Thyroid gland (tissue), 4 donors: ENCODE measurements around the gene PRKD1. TPM values are rescaled to one million over a fixed set of nuclear protein-coding genes. Genes with fewer than 3 reads are reported as not detected.

Experiments used
- DNase-seq, 2 donors: peaks; one replicate each; pipeline ENCODE4 v3.0.0-alpha.2; 2019
- H3K27ac ChIP-seq, 3 donors: fragments of 200-600 bp; sonication (generic); 1 replicate in 2 of 3; 2 replicates in 1 of 3; pipeline ENCODE4 v1.5.1; 2016 to 2019; ENCODE audit warnings: mild to moderate bottlenecking in 1 of 3, moderate library complexity in 1 of 3
- H3K27me3 ChIP-seq: fragments of 200-600 bp; sonication (generic); one replicate; pipeline ENCODE4 v1.5.1; 2019
- H3K36me3 ChIP-seq, 2 donors: fragments of 200-600 bp; sonication (generic); one replicate each; pipeline ENCODE4 v1.5.1; 2016 to 2019
- H3K4me1 ChIP-seq, 2 donors: fragments of 200-600 bp; sonication (generic); one replicate each; pipeline ENCODE4 v1.5.1; 2017 to 2019
- H3K4me3 ChIP-seq, 3 donors: fragments of 200-600 bp; sonication (generic); replicated peaks in 1 of 3; 1 replicate in 2 of 3; 2 replicates in 1 of 3; pipeline ENCODE4 v1.5.1; 2016; ENCODE audit warnings: mild to moderate bottlenecking in 1 of 3
- H3K9me3 ChIP-seq: fragments of 200-600 bp; sonication (generic); one replicate; pipeline ENCODE4 v1.5.1; 2017
- POLR2A ChIP-seq, 2 donors: fragments of 450-650 bp; IDR thresholded peaks; one replicate each; pipeline ENCODE4 v1.6.1; 2017; ENCODE audit warnings: antibody characterized with exemption in 2 of 2, mild to moderate bottlenecking in 2 of 2, moderate library complexity in 1 of 2
- WGBS, 2 donors: methylation state at CpG; one replicate each; pipeline ENCODE4 v1.1.5; 2017; 5-methylcytosine and 5-hydroxymethylcytosine counted together
- intact Hi-C: fragments of 100-400 bp; cut with DNase I; formaldehyde crosslinking; loops from one replicate; pipeline ENCODE4 v1.15.1; 2023
- total RNA-seq, 4 donors: library from RNA; depleted of rRNA; stranded (reverse); fragments of >200 nt; gene quantifications; one replicate each; pipeline ENCODE4 v1.2.3, GENCODE V29; 2016
- TF ChIP-seq, protein P1 (sequence below), 6 experiments: fragments of 200-600 bp in 3 of 6; fragments of 450-650 bp in 3 of 6; sonication (generic) in 3 of 6; IDR thresholded peaks; one replicate each; pipeline ENCODE4 v1.5.1; 2016 to 2019; ENCODE audit warnings: antibody characterized with exemption in 6 of 6, mild to moderate bottlenecking in 2 of 6, inconsistent platforms in 1 of 6, moderate library complexity in 1 of 6

The PRKD1 gene
- total RNA-seq, 4 donors from 2014 or later, result 12.7 to 17.4 (median 14.3) TPM

GRCh38 chr14:29653303-29653702, 274.3 kb downstream of the PRKD1 start:
- no peak overlapping the region for H3K4me3 ChIP-seq
- H3K36me3 ChIP-seq, result no peaks in the 10 kb centered on the region
- no peak overlapping the region for H3K27ac ChIP-seq
- H3K4me1 ChIP-seq, result no peaks in the 10 kb centered on the region
- intact Hi-C loops, result no loop called here
- no peak for TF ChIP-seq POLR2A (IDR thresholded peaks at IDR 0.05)
- TF ChIP-seq, protein P1, sequence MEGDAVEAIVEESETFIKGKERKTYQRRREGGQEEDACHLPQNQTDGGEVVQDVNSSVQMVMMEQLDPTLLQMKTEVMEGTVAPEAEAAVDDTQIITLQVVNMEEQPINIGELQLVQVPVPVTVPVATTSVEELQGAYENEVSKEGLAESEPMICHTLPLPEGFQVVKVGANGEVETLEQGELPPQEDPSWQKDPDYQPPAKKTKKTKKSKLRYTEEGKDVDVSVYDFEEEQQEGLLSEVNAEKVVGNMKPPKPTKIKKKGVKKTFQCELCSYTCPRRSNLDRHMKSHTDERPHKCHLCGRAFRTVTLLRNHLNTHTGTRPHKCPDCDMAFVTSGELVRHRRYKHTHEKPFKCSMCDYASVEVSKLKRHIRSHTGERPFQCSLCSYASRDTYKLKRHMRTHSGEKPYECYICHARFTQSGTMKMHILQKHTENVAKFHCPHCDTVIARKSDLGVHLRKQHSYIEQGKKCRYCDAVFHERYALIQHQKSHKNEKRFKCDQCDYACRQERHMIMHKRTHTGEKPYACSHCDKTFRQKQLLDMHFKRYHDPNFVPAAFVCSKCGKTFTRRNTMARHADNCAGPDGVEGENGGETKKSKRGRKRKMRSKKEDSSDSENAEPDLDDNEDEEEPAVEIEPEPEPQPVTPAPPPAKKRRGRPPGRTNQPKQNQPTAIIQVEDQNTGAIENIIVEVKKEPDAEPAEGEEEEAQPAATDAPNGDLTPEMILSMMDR (IDR thresholded peaks at IDR 0.05), result no peak
- H3K9me3 ChIP-seq, result no peaks in the 10 kb centered on the region
- no peaks in the 10 kb centered on the region for H3K27me3 ChIP-seq
- no peak for DNase-seq

- H3K4me1 ChIP-seq, result no peaks in the 10 kb centered on the region
- intact Hi-C loops, result no loop called here
- H3K36me3 ChIP-seq, result no peaks in the 10 kb centered on the region
- DNase-seq, result no peak
- H3K27ac ChIP-seq, result no peak overlapping the region
- no peaks in the 10 kb centered on the region for H3K9me3 ChIP-seq
- TF ChIP-seq, protein P1 (IDR thresholded peaks at IDR 0.05), result no peak
- no peak for TF ChIP-seq POLR2A (IDR thresholded peaks at IDR 0.05)
- H3K4me3 ChIP-seq, result no peak overlapping the region
- no peaks in the 10 kb centered on the region for H3K27me3 ChIP-seq
Measured at GRCh38 chr14:29652571-29652970, 275.1 kb downstream of the PRKD1 start.

- DNase-seq, result no peak
- H3K27ac ChIP-seq, result no peak overlapping the region
- no peak overlapping the region for H3K4me3 ChIP-seq
- no peaks in the 10 kb centered on the region for H3K36me3 ChIP-seq
- intact Hi-C loops, result no loop called here
- no peaks in the 10 kb centered on the region for H3K27me3 ChIP-seq
- TF ChIP-seq, protein P1 (IDR thresholded peaks at IDR 0.05), result no peak
- no peak for TF ChIP-seq POLR2A (IDR thresholded peaks at IDR 0.05)
- no peaks in the 10 kb centered on the region for H3K4me1 ChIP-seq
- WGBS, 2 donors, result 93 to 96% methylated on average over 4 of the region's 4 CpGs
- no peaks in the 10 kb centered on the region for H3K9me3 ChIP-seq
Measured at GRCh38 chr14:29650554-29651269, 276.9 kb downstream of the PRKD1 start.

DNA sequence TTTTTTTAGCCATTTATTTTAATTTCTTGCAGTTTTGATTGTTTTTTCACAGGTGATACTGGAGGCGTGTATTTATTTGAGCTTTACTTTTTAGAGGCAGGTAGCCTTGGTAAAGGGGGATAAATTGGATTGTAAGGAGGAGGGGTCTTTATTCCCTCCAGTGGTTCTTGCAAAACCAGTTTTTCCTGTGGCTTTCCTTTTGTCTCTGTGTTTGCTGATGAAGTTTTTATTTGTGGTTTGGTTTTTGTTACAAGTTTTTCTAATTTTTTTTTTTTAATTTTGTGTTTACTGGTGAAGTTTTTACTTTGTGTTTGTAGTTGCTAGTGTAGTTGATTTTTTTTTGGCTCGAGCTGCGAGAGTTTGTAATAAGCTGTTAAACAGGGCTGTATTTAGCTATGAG, 278.5 kb downstream of the PRKD1 start:
- no peaks in the 10 kb centered on the region for H3K27me3 ChIP-seq
- H3K4me3 ChIP-seq, result no peak overlapping the region
- DNase-seq, result no peak
- no peak for TF ChIP-seq POLR2A (IDR thresholded peaks at IDR 0.05)
- TF ChIP-seq, protein P1 (IDR thresholded peaks at IDR 0.05), result no peak
- H3K27ac ChIP-seq, result no peak overlapping the region
- no peaks in the 10 kb centered on the region for H3K9me3 ChIP-seq
- WGBS, 2 donors, result 93 to 96% methylated on average over 3 of the region's 3 CpGs
- no peaks in the 10 kb centered on the region for H3K4me1 ChIP-seq
- intact Hi-C loops, result no loop called here
- H3K36me3 ChIP-seq, result no peaks in the 10 kb centered on the region

DNA sequence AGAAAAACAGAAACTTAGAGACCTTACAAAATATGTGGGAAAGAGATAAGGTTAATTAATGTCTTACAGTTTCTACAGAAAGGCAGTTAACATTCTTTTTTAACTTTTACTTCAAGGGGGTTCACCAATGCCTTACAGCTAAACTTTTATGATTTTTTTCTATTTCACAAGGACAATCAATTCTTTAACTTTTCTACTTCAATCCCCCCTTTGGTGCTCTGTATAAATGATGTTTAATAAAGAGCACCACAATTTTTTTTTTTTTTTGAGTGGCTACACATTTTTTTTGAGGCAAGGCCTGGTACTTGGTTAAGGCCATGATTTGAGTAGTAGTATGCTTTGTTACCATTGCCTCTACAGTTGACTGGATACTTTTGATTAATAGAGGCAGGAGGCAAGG, 279.6 kb downstream of the PRKD1 start:
- no peaks in the 10 kb centered on the region for H3K9me3 ChIP-seq
- no peak for DNase-seq
- H3K4me3 ChIP-seq, result no peak overlapping the region
- peaks cover 0 to 4% of the 10 kb centered on the region in 2 donors for H3K4me1 ChIP-seq
- no peak overlapping the region for H3K27ac ChIP-seq
- no peaks in the 10 kb centered on the region for H3K27me3 ChIP-seq
- H3K36me3 ChIP-seq, result no peaks in the 10 kb centered on the region
- TF ChIP-seq, protein P1 (IDR thresholded peaks at IDR 0.05), result no peak
- intact Hi-C loops, result no loop called here
